GM23338 (cell line): Measurements from ENCODE around the gene PPP1R3E. TPM values are rescaled to one million over a fixed set of nuclear protein-coding genes. Genes with fewer than 3 reads are reported as not detected.

ENCODE experiments used
- ATAC-seq: fragments of 200-7000 bp; cut with Tn5 transposase; 3 replicates; pipeline ENCODE4 v1.9.1; 2020
- DNase-seq: peaks from one replicate; pipeline ENCODE4 v3.0.0-alpha.2; 2015; ENCODE audit warnings: low spot score
- H2AFZ ChIP-seq: fragments of 200-600 bp; sonication (generic); 2 replicates; pipeline ENCODE4 v1.8.0; 2016; ENCODE audit warnings: antibody characterized with exemption, mild to moderate bottlenecking, moderate library complexity
- H3F3A ChIP-seq: fragments of 200-600 bp; sonication (generic); replicated peaks from 2 replicates; pipeline ENCODE4 v1.8.0; 2017; ENCODE audit warnings: antibody characterized with exemption, mixed run types, low read depth
- H3K27ac ChIP-seq: fragments of 200-600 bp; sonication (generic); 2 replicates; pipeline ENCODE4 v1.6.1; 2016; ENCODE audit warnings: low read depth
- H3K27me3 ChIP-seq: fragments of 200-600 bp; sonication (generic); 2 replicates; pipeline ENCODE4 v1.8.0; 2016; ENCODE audit warnings: mild to moderate bottlenecking, mixed run types, moderate library complexity; ENCODE audit not compliant: insufficient read depth
- H3K36me3 ChIP-seq: fragments of 200-600 bp; sonication (generic); 2 replicates; pipeline ENCODE4 v1.8.0; 2016; ENCODE audit warnings: mild to moderate bottlenecking; ENCODE audit not compliant: insufficient read depth
- H3K4me1 ChIP-seq: fragments of 200-600 bp; sonication (generic); 2 replicates; pipeline ENCODE4 v1.8.0; 2016; ENCODE audit warnings: mild to moderate bottlenecking, moderate library complexity; ENCODE audit not compliant: insufficient read depth
- H3K4me2 ChIP-seq: fragments of 200-600 bp; sonication (generic); 2 replicates; pipeline ENCODE4 v1.7.1; 2017; ENCODE audit warnings: mixed run types
- H3K4me3 ChIP-seq: fragments of 200-600 bp; sonication (generic); 2 replicates; pipeline ENCODE4 v1.6.1; 2016; ENCODE audit warnings: mixed run types
- H3K79me2 ChIP-seq: fragments of 200-600 bp; sonication (generic); replicated peaks from 2 replicates; pipeline ENCODE4 v1.8.0; 2017; ENCODE audit warnings: mild to moderate bottlenecking; ENCODE audit not compliant: insufficient read depth
- H3K9me2 ChIP-seq: fragments of 200-600 bp; sonication (generic); 2 replicates; pipeline ENCODE4 v1.8.0; 2017; ENCODE audit not compliant: insufficient read depth
- H4K20me1 ChIP-seq: fragments of 200-600 bp; sonication (generic); replicated peaks from 2 replicates; pipeline ENCODE4 v1.8.0; 2017; ENCODE audit warnings: mild to moderate bottlenecking; ENCODE audit not compliant: insufficient read depth
- H3K27ac Mint-ChIP-seq: 2 replicates; pipeline ENCODE4 v1.8.0; 2020; ENCODE audit warnings: inconsistent platforms, mild to moderate bottlenecking, moderate library complexity, mixed read lengths
- H3K27me3 Mint-ChIP-seq: 3 replicates; pipeline ENCODE4 v1.8.0; 2022; ENCODE audit warnings: low read depth, mild to moderate bottlenecking, moderate library complexity, mixed read lengths, inconsistent platforms; ENCODE audit not compliant: insufficient read depth, poor library complexity
- H3K36me3 Mint-ChIP-seq: 3 replicates; pipeline ENCODE4 v1.8.0; 2021; ENCODE audit warnings: low read depth, mild to moderate bottlenecking, inconsistent platforms, moderate library complexity, mixed read lengths
- H3K4me1 Mint-ChIP-seq: 3 replicates; pipeline ENCODE4 v1.8.0; 2020; ENCODE audit warnings: mild to moderate bottlenecking, inconsistent platforms, mixed read lengths
- H3K4me3 Mint-ChIP-seq: 3 replicates; pipeline ENCODE4 v1.8.0; 2021; ENCODE audit warnings: moderate library complexity, mild to moderate bottlenecking, inconsistent platforms, mixed read lengths
- H3K9me3 Mint-ChIP-seq: 3 replicates; pipeline ENCODE4 v1.8.0; 2020; ENCODE audit warnings: moderate library complexity, mild to moderate bottlenecking, inconsistent platforms, mixed read lengths
- CREB1 ChIP-seq: fragments of 250-450 bp; sonication (Bioruptor Pico); IDR thresholded peaks from 2 replicates; pipeline ENCODE4 v1.5.0; 2020; ENCODE audit warnings: low read depth, mild to moderate bottlenecking, moderate library complexity
- ETS1 ChIP-seq: IDR thresholded peaks from 2 replicates; pipeline ENCODE4 v1.6.1; 2016; ENCODE audit warnings: antibody characterized with exemption
- EZH2 ChIP-seq: fragments of 200-600 bp; sonication (generic); IDR thresholded peaks from one replicate; pipeline ENCODE4 v1.8.0; 2017; ENCODE audit warnings: antibody characterized with exemption, mild to moderate bottlenecking, low read depth; ENCODE audit not compliant: unreplicated experiment
- NANOG ChIP-seq: IDR thresholded peaks from 2 replicates; pipeline ENCODE4 v1.6.1; 2016; ENCODE audit warnings: antibody characterized with exemption, borderline replicate concordance
- POLR2AphosphoS5 ChIP-seq: IDR thresholded peaks from 2 replicates; pipeline ENCODE4 v1.6.1; 2016; ENCODE audit warnings: antibody characterized with exemption, low read depth
- REST ChIP-seq: IDR thresholded peaks from one replicate; pipeline ENCODE4 v1.6.1; 2018; ENCODE audit warnings: antibody characterized with exemption; ENCODE audit not compliant: unreplicated experiment
- STAT1 ChIP-seq: IDR thresholded peaks from one replicate; pipeline ENCODE4 v1.6.1; 2016; ENCODE audit warnings: antibody characterized with exemption; ENCODE audit not compliant: unreplicated experiment
- polyA plus RNA-seq: library from polyadenylated mRNA; unstranded; fragments of >200 nt; fragmentation: Nextera tagmentation; extraction: Ambion mirVana; gene quantifications from 2 replicates; pipeline ENCODE4 v1.2.1, GENCODE V29; 2016
- total RNA-seq: library from RNA; depleted of rRNA; stranded (reverse); fragments of >200 nt; shearing (Covaris generic); gene quantifications from 2 replicates; pipeline ENCODE4 v1.2.3, GENCODE V29; 2014

The PPP1R3E gene
- total and polyA plus RNA-seq, 2 experiments from 2014 or later, result 2.3 to 2.5 TPM

- Mint-ChIP-seq H3K27ac (peak within 1 kb of the TSS; percentile 99), H3K9me3 (no peaks in the 10 kb centered on the region), H3K4me3 (peak within 1 kb of the TSS; percentile 98), H3K36me3 (peaks cover 40% of the 10 kb centered on the region), H3K27me3 (peaks cover 11% of the 10 kb centered on the region), H3K4me1 (peaks cover 26% of the 10 kb centered on the region)
- peaks cover 27% of the 10 kb centered on the region; the same call in 1 of the 2 replicates for H3F3A ChIP-seq
- 0 out of 2 replicates have a peak, but pooled peaks cover 9% of the 10 kb centered on the region for H4K20me1 ChIP-seq
- H3K9me2 ChIP-seq, result peaks cover 7% of the 10 kb centered on the region; the same call in 1 of the 2 replicates
- peaks cover 10% of the 10 kb centered on the region for H3K4me1 ChIP-seq
- TF ChIP-seq CREB1 (CRISPR knock-in tag) (peak; percentile 89), POLR2AphosphoS5 (peak; percentile 58), NANOG (no peak), EZH2 (no peak), STAT1 (no peak), ETS1 (peak; percentile 36; the same call in 1 of the 2 replicates), REST (no peak)
- H3K79me2 ChIP-seq, result peaks cover 21% of the 10 kb centered on the region
- peak within 1 kb of the TSS; percentile 99 for H3K4me3 ChIP-seq
- peak within 1 kb of the TSS; percentile 93 for H3K27ac ChIP-seq
- DNase-seq (peak; percentile 100), ATAC-seq (peak; percentile 93)
- H3K4me2 ChIP-seq, result peak within 1 kb of the TSS; percentile 99
- peaks cover 28% of the 10 kb centered on the region for H3K36me3 ChIP-seq
- H2AFZ ChIP-seq, result no peak within 1 kb of the TSS
- no peaks in the 10 kb centered on the region for H3K27me3 ChIP-seq
Measured at GRCh38 chr14:23320584-23321571, 18.2 kb upstream of the PPP1R3E start, which contains the start of gene PABPN1. Gene PABPN1, plus strand, starts transcription at chr14:23321457. Its CDS starts 13 bp downstream, at chr14:23321470.
